Measurements from ENCODE around the gene CLEC10A.
A peak's percentile ranks its signal among the peaks of the same experiment; 100 is the strongest.
"Not testable (repeated sequence)": the region's sequence is repeated elsewhere in the genome, so short reads cannot be mapped to it uniquely, and the experiment has no call there.

Gene CLEC10A

DNA sequence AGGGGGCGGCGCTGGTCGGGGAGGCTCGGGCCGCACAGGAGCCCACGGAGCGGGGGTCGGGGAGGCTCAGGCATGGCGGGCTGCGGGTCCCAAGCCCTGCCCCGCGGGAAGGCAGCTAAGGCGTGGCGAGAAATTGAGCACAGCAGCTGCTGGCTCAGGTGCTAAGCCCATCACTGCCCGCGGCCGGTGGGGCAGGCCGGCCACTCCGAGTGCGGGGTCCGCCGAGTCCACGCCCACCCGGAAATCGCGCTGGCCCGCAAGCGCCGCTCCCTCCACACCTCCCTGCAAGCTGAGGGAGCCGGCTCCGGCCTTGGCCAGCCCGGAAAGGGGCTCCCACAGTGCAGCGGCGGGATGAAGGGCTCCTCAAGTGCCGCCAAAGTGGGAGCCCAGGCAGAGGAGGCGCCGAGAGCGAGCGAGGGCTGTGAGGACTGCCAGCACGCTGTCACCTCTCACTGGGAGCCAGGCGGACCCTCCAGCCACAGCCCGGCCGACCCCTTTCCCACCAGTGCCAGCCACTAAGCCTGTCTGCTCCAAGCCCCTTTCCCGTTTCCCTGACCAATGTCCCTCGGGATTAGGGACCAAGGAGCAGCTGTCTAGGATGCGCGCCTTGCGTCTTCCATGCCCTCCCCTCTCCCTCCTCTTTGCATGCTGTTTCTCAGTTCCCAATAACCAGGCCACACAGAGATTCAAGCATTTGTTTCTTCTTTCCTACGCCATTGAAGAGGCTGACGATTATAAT lies 20.8 kb upstream of the CLEC10A start:
- H4K8ac ChIP-seq (ENCODE audit: low read depth, low read length); DNase-seq: not testable (repeated sequence)

DNA sequence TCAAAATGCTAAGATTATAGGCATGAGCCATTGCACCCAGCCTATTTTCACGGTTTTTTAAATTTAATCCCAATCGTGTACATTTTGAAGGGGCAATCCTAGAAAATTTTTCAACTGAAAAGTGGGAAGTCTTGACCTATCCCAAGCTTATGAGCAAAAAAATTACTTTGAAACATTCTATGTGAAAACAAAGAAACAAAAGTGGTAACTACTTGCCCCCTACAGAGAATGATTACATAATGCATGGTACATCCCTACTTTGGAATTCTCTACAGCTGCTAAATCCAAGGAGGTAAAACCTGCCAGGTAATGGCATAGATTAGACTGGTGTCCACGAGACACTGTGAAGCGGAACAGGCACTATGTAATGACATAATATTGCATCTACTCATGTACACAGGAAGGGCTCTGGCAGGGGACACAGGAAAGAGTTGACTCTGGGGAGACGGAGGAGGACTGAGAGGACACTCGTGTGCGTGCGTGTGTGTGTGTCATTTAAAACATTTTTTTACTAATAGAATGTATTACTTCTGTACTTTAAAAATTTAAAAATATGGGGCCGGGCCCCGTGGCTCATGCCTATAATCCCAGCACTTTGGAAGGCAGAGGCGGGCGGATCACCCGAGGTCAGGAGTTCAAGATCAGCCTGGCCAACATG lies 18.9 kb upstream of the CLEC10A start:
- no peaks in the 10 kb centered on the region for H3K79me2 ChIP-seq (ENCODE audit: control insufficient read depth, insufficient read depth, low read length, poor library complexity)
- H3K18ac ChIP-seq (ENCODE audit: low read length): no peak overlapping the region
- H2BK5ac ChIP-seq (ENCODE audit: low read depth, low read length, poor library complexity): no peak overlapping the region
- no peak overlapping the region for H3K9ac ChIP-seq (ENCODE audit: low read length)
- no peak overlapping the region for H3K4me2 ChIP-seq (ENCODE audit: low read length)
- H2AK5ac ChIP-seq (ENCODE audit: low read length): no peak overlapping the region
- no peak overlapping the region for H4K8ac ChIP-seq (ENCODE audit: low read depth, low read length)
- H3K14ac ChIP-seq (ENCODE audit: low read length): no peak overlapping the region
- no peaks in the 10 kb centered on the region for H3K79me1 ChIP-seq (ENCODE audit: low read length)
- H3K23ac ChIP-seq (ENCODE audit: low read length): no peak overlapping the region
- H3K4ac ChIP-seq (ENCODE audit: low read depth, low read length): no peak overlapping the region
- no peak overlapping the region for H3K27ac ChIP-seq (ENCODE audit: low read depth, low read length)
- H3K4me1 ChIP-seq (ENCODE audit: control insufficient read depth in 1 of 2, insufficient read depth in 2 of 2, low read length in 2 of 2): no peaks in the 10 kb centered on the region
- no peak overlapping the region for H4K12ac ChIP-seq (ENCODE audit: low read depth, low read length)
- H2AFZ ChIP-seq (ENCODE audit: insufficient read depth, low read length, poor library complexity): no peak overlapping the region
- no peak overlapping the region for H2BK12ac ChIP-seq (ENCODE audit: low read length)
- WGBS (ENCODE audit: extremely low coverage, insufficient coverage, insufficient read length): no CpG with 5 or more reads among the region's 13 CpGs
- no peaks in the 10 kb centered on the region for H3K27me3 ChIP-seq (ENCODE audit: insufficient read depth, low read length)
- no peak overlapping the region for H4K91ac ChIP-seq (ENCODE audit: low read depth, low read length)
- H3K36me3 ChIP-seq (ENCODE audit: control insufficient read depth in 1 of 2, insufficient read depth in 2 of 2, low read length in 2 of 2): no peaks in the 10 kb centered on the region
- no peak overlapping the region for H2BK120ac ChIP-seq (ENCODE audit: insufficient read depth, low read length, poor library complexity)
- no peak overlapping the region for H3K4me3 ChIP-seq (ENCODE audit: low read depth, low read length)
- DNase-seq: no peak
- no peaks in the 10 kb centered on the region for H3K9me3 ChIP-seq (ENCODE audit: insufficient read depth, low read depth, low read length)

More for the DNA sequence above, 20.8 kb upstream of the CLEC10A start:
- H4K91ac ChIP-seq (ENCODE audit: low read depth, low read length); H4K12ac ChIP-seq (ENCODE audit: low read depth, low read length); H3K79me2 ChIP-seq (ENCODE audit: control insufficient read depth, insufficient read depth, low read length, poor library complexity); H2BK120ac ChIP-seq (ENCODE audit: insufficient read depth, low read length, poor library complexity); H3K36me3 ChIP-seq (ENCODE audit: control insufficient read depth in 1 of 2, insufficient read depth in 2 of 2, low read length in 2 of 2); H2BK5ac ChIP-seq (ENCODE audit: low read depth, low read length, poor library complexity); H3K18ac ChIP-seq (ENCODE audit: low read length); H2AK5ac ChIP-seq (ENCODE audit: low read length); H3K27ac ChIP-seq (ENCODE audit: low read depth, low read length); H2BK12ac ChIP-seq (ENCODE audit: low read length); H3K4me3 ChIP-seq (ENCODE audit: low read depth, low read length); H2AFZ ChIP-seq (ENCODE audit: insufficient read depth, low read length, poor library complexity); H3K4me2 ChIP-seq (ENCODE audit: low read length); H3K14ac ChIP-seq (ENCODE audit: low read length); H3K27me3 ChIP-seq (ENCODE audit: insufficient read depth, low read length); H3K4me1 ChIP-seq (ENCODE audit: control insufficient read depth in 1 of 2, insufficient read depth in 2 of 2, low read length in 2 of 2); H3K9me3 ChIP-seq (ENCODE audit: insufficient read depth, low read depth, low read length); H3K9ac ChIP-seq (ENCODE audit: low read length); H3K79me1 ChIP-seq (ENCODE audit: low read length); H3K4ac ChIP-seq (ENCODE audit: low read depth, low read length); H3K23ac ChIP-seq (ENCODE audit: low read length): not testable (repeated sequence)
- no CpG with 5 or more reads among the region's 50 CpGs for WGBS (ENCODE audit: extremely low coverage, insufficient coverage, insufficient read length)

DNA sequence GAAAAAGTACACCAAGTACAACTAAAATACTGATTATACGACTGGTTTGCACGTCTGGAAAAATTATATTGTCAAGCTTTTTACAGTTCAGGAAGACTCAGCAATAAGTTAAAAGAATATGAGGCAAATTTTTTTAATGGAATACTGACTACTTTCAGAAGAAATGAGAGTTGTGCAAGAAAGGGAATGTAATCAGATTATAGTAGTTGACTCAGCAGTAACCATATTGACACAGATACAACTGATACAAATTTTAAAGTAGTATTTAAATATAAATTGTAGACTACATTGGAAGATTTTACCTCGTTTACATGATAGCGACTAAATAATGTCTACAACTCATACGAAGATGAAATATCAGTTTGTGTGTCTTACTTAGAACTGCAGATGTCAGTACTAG lies 17.9 kb upstream of the CLEC10A start:
- Histone ChIP-seq H3K4ac (ENCODE audit: low read depth, low read length) (no peak overlapping the region), H4K12ac (ENCODE audit: low read depth, low read length) (no peak overlapping the region), H2AFZ (ENCODE audit: insufficient read depth, low read length, poor library complexity) (no peak overlapping the region), H2BK12ac (ENCODE audit: low read length) (no peak overlapping the region), H3K27me3 (ENCODE audit: insufficient read depth, low read length) (no peaks in the 10 kb centered on the region), H3K27ac (ENCODE audit: low read depth, low read length) (no peak overlapping the region), H2BK120ac (ENCODE audit: insufficient read depth, low read length, poor library complexity) (no peak overlapping the region), H3K4me2 (ENCODE audit: low read length) (no peak overlapping the region), H4K91ac (ENCODE audit: low read depth, low read length) (no peak overlapping the region), H3K14ac (ENCODE audit: low read length) (no peak overlapping the region), H3K9ac (ENCODE audit: low read length) (no peak overlapping the region), H3K79me1 (ENCODE audit: low read length) (no peaks in the 10 kb centered on the region), H2BK5ac (ENCODE audit: low read depth, low read length, poor library complexity) (no peak overlapping the region), H3K18ac (ENCODE audit: low read length) (no peak overlapping the region), H3K79me2 (ENCODE audit: control insufficient read depth, insufficient read depth, low read length, poor library complexity) (no peaks in the 10 kb centered on the region), H2AK5ac (ENCODE audit: low read length) (no peak overlapping the region), H3K23ac (ENCODE audit: low read length) (no peak overlapping the region), H3K36me3 (ENCODE audit: control insufficient read depth in 1 of 2, insufficient read depth in 2 of 2, low read length in 2 of 2) (no peaks in the 10 kb centered on the region), H3K9me3 (ENCODE audit: insufficient read depth, low read depth, low read length) (no peaks in the 10 kb centered on the region), H3K4me1 (ENCODE audit: control insufficient read depth in 1 of 2, insufficient read depth in 2 of 2, low read length in 2 of 2) (no peaks in the 10 kb centered on the region), H4K8ac (ENCODE audit: low read depth, low read length) (no peak overlapping the region), H3K4me3 (ENCODE audit: low read depth, low read length) (no peak overlapping the region)
- peak in 1 of 2 donors; percentile 26 for DNase-seq
- no CpG with 5 or more reads among the region's 5 CpGs for WGBS (ENCODE audit: extremely low coverage, insufficient coverage, insufficient read length)

DNA sequence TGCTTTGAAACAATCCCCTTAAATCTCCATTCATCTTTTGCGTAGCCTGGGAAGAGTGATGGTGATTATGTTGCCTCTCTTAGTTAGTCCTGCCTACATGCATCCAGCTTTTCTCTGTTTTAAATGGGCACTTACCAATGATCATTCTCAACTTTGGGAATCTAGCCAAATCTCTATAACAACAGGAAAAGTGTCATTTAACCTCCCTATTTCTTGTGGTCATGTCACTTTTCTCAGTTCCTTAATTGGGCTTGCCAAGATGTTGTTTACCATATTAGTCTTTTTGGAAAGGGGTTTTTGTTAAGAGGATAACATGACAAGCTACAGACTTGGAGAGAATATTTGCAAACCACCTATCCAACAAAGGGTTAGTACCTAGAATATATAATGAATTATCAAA lies 15.6 kb upstream of the CLEC10A start:
- Histone ChIP-seq H2AK5ac (ENCODE audit: low read length) (no peak overlapping the region), H2AFZ (ENCODE audit: insufficient read depth, low read length, poor library complexity) (no peak overlapping the region), H4K8ac (ENCODE audit: low read depth, low read length) (no peak overlapping the region), H3K18ac (ENCODE audit: low read length) (no peak overlapping the region), H2BK120ac (ENCODE audit: insufficient read depth, low read length, poor library complexity) (no peak overlapping the region), H4K12ac (ENCODE audit: low read depth, low read length) (no peak overlapping the region), H3K9ac (ENCODE audit: low read length) (no peak overlapping the region), H3K4me3 (ENCODE audit: low read depth, low read length) (no peak overlapping the region), H3K36me3 (ENCODE audit: control insufficient read depth in 1 of 2, insufficient read depth in 2 of 2, low read length in 2 of 2) (no peaks in the 10 kb centered on the region), H3K27me3 (ENCODE audit: insufficient read depth, low read length) (no peaks in the 10 kb centered on the region), H3K9me3 (ENCODE audit: insufficient read depth, low read depth, low read length) (no peaks in the 10 kb centered on the region), H2BK12ac (ENCODE audit: low read length) (no peak overlapping the region), H2BK5ac (ENCODE audit: low read depth, low read length, poor library complexity) (no peak overlapping the region), H3K79me1 (ENCODE audit: low read length) (no peaks in the 10 kb centered on the region), H4K91ac (ENCODE audit: low read depth, low read length) (no peak overlapping the region), H3K4me1 (ENCODE audit: control insufficient read depth in 1 of 2, insufficient read depth in 2 of 2, low read length in 2 of 2) (no peaks in the 10 kb centered on the region), H3K79me2 (ENCODE audit: control insufficient read depth, insufficient read depth, low read length, poor library complexity) (no peaks in the 10 kb centered on the region), H3K4ac (ENCODE audit: low read depth, low read length) (no peak overlapping the region), H3K23ac (ENCODE audit: low read length) (no peak overlapping the region), H3K14ac (ENCODE audit: low read length) (no peak overlapping the region), H3K27ac (ENCODE audit: low read depth, low read length) (no peak overlapping the region), H3K4me2 (ENCODE audit: low read length) (no peak overlapping the region)
- WGBS (ENCODE audit: extremely low coverage, insufficient coverage, insufficient read length): no CpG with 5 or more reads among the region's 1 CpG
- DNase-seq: peak in 1 of 2 donors; percentile 16
